Loucy (cell line): Measurements from ENCODE around the gene PYGB.

Experiments used
- H2AFZ ChIP-seq: fragments of 200-600 bp; sonication (generic); 2 replicates; pipeline ENCODE4 v1.6.0; 2016; ENCODE audit warnings: antibody characterized with exemption, mild to moderate bottlenecking, low read length, moderate library complexity
- H3F3A ChIP-seq: fragments of 200-600 bp; 2 replicates; pipeline ENCODE4 v1.6.0; 2016; ENCODE audit warnings: antibody characterized with exemption, low read depth, mild to moderate bottlenecking
- H3K27me3 ChIP-seq: fragments of 200-600 bp; sonication (generic); 2 replicates; pipeline ENCODE4 v1.6.1; 2014; ENCODE audit warnings: low read length, mild to moderate bottlenecking; ENCODE audit not compliant: insufficient read depth, poor library complexity, severe bottlenecking
- H3K36me3 ChIP-seq: fragments of 200-600 bp; sonication (generic); 2 replicates; pipeline ENCODE4 v1.6.1; 2016; ENCODE audit warnings: low read length; ENCODE audit not compliant: insufficient read depth
- H3K4me1 ChIP-seq: fragments of 200-600 bp; sonication (generic); 2 replicates; pipeline ENCODE4 v1.5.1; 2014; ENCODE audit warnings: low read length, mild to moderate bottlenecking; ENCODE audit not compliant: insufficient read depth, poor library complexity, severe bottlenecking
- H3K4me2 ChIP-seq: fragments of 200-600 bp; sonication (generic); 2 replicates; pipeline ENCODE4 v1.6.0; 2014; ENCODE audit warnings: antibody characterized with exemption, low read length, low read depth, mild to moderate bottlenecking; ENCODE audit not compliant: poor library complexity, severe bottlenecking
- H3K4me3 ChIP-seq: fragments of 200-600 bp; sonication (generic); 2 replicates; pipeline ENCODE4 v1.5.1; 2014; ENCODE audit warnings: low read length, mild to moderate bottlenecking, mixed read lengths; ENCODE audit not compliant: poor library complexity, severe bottlenecking
- H3K79me2 ChIP-seq: fragments of 200-600 bp; sonication (generic); 2 replicates; pipeline ENCODE4 v1.6.1; 2014; ENCODE audit warnings: low read length; ENCODE audit not compliant: insufficient read depth
- H3K9ac ChIP-seq: fragments of 200-600 bp; sonication (generic); 2 replicates; pipeline ENCODE4 v1.6.0; 2014; ENCODE audit warnings: mild to moderate bottlenecking, low read depth, low read length, moderate library complexity; ENCODE audit not compliant: poor library complexity, severe bottlenecking
- H3K9me2 ChIP-seq: fragments of 200-600 bp; sonication (generic); replicated peaks from 2 replicates; pipeline ENCODE4 v1.6.1; 2016; ENCODE audit warnings: low read depth, low read length, mixed read lengths
- H3K9me3 ChIP-seq: fragments of 200-600 bp; sonication (generic); 2 replicates; pipeline ENCODE4 v1.6.1; 2014; ENCODE audit warnings: mild to moderate bottlenecking, antibody characterized with exemption, low read length, low read depth; ENCODE audit not compliant: insufficient read depth
- H4K20me1 ChIP-seq: fragments of 200-600 bp; sonication (generic); 2 replicates; pipeline ENCODE4 v1.6.0; 2014; ENCODE audit warnings: antibody characterized with exemption, low read length, mild to moderate bottlenecking; ENCODE audit not compliant: insufficient read depth, poor library complexity, severe bottlenecking
- EZH2phosphoT487 ChIP-seq: fragments of 200-600 bp; IDR thresholded peaks from 2 replicates; pipeline ENCODE4 v1.6.1; 2018; ENCODE audit warnings: antibody characterized with exemption, mild to moderate bottlenecking, moderate library complexity, borderline replicate concordance
- TF ChIP-seq, protein P1 (sequence below): fragments of 200-600 bp; sonication (generic); conservative IDR thresholded peaks from 2 replicates; pipeline ENCODE4 v1.5.1; 2014; ENCODE audit warnings: mild to moderate bottlenecking, antibody characterized with exemption, low read length

The PYGB gene

GRCh38 chr20:25220021-25220730, 27.7 kb upstream of the PYGB start:
- Histone ChIP-seq H3K4me2 (no peak overlapping the region), H3K9ac (no peak overlapping the region), H3K4me3 (no peak overlapping the region), H3K27me3 (no peaks in the 10 kb centered on the region), H3F3A (no peaks in the 10 kb centered on the region), H3K4me1 (no peaks in the 10 kb centered on the region), H3K36me3 (peaks cover 14% of the 10 kb centered on the region; the same call in 1 of the 2 replicates), H3K9me3 (no peaks in the 10 kb centered on the region), H2AFZ (no peak overlapping the region), H3K9me2 (no peaks in the 10 kb centered on the region), H3K79me2 (no peaks in the 10 kb centered on the region), H4K20me1 (no peaks in the 10 kb centered on the region)
- no peak for TF ChIP-seq EZH2phosphoT487
- TF ChIP-seq, protein P1, sequence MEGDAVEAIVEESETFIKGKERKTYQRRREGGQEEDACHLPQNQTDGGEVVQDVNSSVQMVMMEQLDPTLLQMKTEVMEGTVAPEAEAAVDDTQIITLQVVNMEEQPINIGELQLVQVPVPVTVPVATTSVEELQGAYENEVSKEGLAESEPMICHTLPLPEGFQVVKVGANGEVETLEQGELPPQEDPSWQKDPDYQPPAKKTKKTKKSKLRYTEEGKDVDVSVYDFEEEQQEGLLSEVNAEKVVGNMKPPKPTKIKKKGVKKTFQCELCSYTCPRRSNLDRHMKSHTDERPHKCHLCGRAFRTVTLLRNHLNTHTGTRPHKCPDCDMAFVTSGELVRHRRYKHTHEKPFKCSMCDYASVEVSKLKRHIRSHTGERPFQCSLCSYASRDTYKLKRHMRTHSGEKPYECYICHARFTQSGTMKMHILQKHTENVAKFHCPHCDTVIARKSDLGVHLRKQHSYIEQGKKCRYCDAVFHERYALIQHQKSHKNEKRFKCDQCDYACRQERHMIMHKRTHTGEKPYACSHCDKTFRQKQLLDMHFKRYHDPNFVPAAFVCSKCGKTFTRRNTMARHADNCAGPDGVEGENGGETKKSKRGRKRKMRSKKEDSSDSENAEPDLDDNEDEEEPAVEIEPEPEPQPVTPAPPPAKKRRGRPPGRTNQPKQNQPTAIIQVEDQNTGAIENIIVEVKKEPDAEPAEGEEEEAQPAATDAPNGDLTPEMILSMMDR: peak; percentile 64

DNA sequence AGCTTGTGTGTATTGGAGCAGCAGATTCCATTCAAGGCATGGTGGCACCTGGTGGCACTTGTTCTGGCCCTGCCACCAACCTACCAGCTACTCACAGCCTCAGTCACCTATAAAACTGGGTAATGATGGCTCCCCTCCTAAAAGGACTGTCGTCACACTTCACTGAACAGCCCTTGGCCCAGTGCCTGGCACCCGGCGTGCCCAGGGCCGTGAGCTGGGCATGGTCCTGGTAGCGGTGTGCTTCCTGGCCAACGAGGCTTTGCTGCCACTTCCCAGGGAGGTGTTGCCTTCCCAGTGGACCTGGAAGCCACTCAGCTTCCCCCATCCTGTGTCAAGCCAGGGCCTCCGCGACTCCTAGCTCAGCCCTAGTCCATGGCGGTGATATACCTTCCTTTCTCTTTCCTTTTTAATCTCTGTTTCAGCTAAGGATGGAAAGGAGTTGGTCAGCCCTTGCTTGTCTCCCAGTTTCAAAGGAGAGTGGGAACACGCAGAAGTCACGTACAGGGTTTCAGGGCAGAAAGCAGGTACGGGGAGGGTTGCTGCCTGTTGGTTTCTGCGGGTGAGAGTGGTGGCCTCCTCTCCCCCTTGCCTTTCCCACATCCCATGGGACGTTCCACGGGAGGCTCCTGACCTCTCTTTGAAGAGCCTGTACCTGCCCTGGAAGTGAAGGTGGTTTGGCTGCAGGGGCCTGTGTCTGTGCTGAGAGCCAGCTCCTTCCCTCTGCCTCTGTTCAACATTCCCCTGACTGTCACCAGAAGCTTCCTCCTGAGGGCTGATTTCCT, 26.9 kb upstream of the PYGB start:
- H3K4me2 ChIP-seq: no peak overlapping the region
- no peaks in the 10 kb centered on the region for H3K9me3 ChIP-seq
- H3K79me2 ChIP-seq: no peaks in the 10 kb centered on the region
- H3K4me3 ChIP-seq: no peak overlapping the region
- TF ChIP-seq EZH2phosphoT487: no peak
- TF ChIP-seq, protein P1: no peak
- no peaks in the 10 kb centered on the region for H3F3A ChIP-seq
- no peak overlapping the region for H2AFZ ChIP-seq
- H3K36me3 ChIP-seq: peaks cover 11% of the 10 kb centered on the region; the same call in 1 of the 2 replicates
- H3K27me3 ChIP-seq: no peaks in the 10 kb centered on the region
- no peak overlapping the region for H3K9ac ChIP-seq
- H3K4me1 ChIP-seq: no peaks in the 10 kb centered on the region
- H4K20me1 ChIP-seq: no peaks in the 10 kb centered on the region
- no peaks in the 10 kb centered on the region for H3K9me2 ChIP-seq

DNA sequence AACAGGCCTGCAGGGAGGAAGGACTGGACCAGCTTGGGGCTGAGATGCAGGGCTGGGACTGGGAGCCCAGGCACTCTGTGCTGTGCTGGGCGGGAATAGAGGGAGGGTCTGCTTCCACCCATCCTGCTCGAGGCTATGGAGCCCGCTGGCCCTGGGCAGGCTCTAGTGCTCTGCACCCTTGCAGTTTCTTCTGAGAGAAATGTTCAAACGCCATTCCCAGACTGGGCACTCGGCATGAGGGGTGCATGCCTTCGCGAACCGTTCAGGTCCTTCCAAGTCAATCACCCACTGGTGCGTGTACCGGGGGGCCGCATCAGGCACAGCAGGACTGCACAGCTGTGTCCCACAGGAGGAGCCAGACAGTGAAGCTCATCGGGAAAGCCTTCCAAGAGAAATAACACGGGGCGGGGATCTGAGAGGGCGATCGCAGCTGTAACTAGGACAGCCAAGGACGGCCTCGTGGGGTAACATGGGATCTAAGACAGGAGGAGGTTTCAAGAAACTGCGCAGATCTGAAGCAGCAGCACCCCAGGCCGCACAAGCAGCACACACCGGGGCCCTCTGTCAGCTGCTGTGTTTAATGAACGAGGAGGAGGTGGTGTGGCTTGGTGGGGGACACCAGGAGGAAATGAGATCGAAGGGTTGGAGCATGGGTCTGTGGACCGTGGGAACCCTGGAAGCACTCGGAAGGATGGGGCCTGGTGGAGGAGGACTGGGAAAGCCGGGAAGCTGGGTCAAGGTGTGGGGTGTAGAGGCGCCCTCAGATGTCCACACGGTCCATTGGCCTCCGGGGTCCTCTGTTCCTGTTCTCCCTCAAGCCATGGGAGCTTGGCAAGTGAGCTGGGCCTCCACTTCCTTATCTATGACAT, 26.1 kb upstream of the PYGB start:
- Histone ChIP-seq H3K9me3 (no peaks in the 10 kb centered on the region), H3K9ac (no peak overlapping the region), H3K4me2 (no peak overlapping the region), H3K36me3 (peaks cover 10% of the 10 kb centered on the region; the same call in 1 of the 2 replicates), H3K9me2 (no peaks in the 10 kb centered on the region), H3K4me3 (no peak overlapping the region), H4K20me1 (no peaks in the 10 kb centered on the region), H3K27me3 (no peaks in the 10 kb centered on the region), H3F3A (no peaks in the 10 kb centered on the region), H3K4me1 (no peaks in the 10 kb centered on the region), H2AFZ (no peak overlapping the region), H3K79me2 (no peaks in the 10 kb centered on the region)
- TF ChIP-seq, protein P1: no peak
- TF ChIP-seq EZH2phosphoT487: no peak
